ENCODE measurements around the gene RHOBTB3.
A peak's percentile ranks its signal among the peaks of the same experiment; 100 is the strongest.
"Not testable (repeated sequence)": the region's sequence is repeated elsewhere in the genome, so short reads cannot be mapped to it uniquely, and the experiment has no call there.

RHOBTB3 gene

GRCh38 chr5:95822043-95822541 is 91.0 kb downstream of the RHOBTB3 start:
- no peak for DNase-seq

GRCh38 chr5:95822542-95823181 is 91.5 kb downstream of the RHOBTB3 start, which contains the start of gene GLRX:
Gene GLRX (minus strand): TSS chr5:95822726. CDS start chr5:95822662, 64 bp downstream.
- peak; percentile 91 for DNase-seq

- no peak for DNase-seq
These were observed 92.1 kb downstream of the RHOBTB3 start for GRCh38 chr5:95823218-95823737.

- DNase-seq: peak; percentile 86
These were observed 92.8 kb downstream of the RHOBTB3 start for GRCh38 chr5:95823738-95824609.

GRCh38 chr5:95824747-95825146 is 93.6 kb downstream of the RHOBTB3 start:
- no peak for DNase-seq

- DNase-seq: peak; percentile 87
These were observed 94.4 kb downstream of the RHOBTB3 start for GRCh38 chr5:95825495-95825894.

GRCh38 chr5:95826949-95827891 is 96.1 kb downstream of the RHOBTB3 start:
- peak; percentile 95 for DNase-seq

GRCh38 chr5:95827892-95828246 is 96.7 kb downstream of the RHOBTB3 start:
- no peak for DNase-seq

GRCh38 chr5:95830226-95830625 is 99.1 kb downstream of the RHOBTB3 start:
- DNase-seq: peak; percentile 88

- no peak for DNase-seq
These were observed 101.5 kb downstream of the RHOBTB3 start for GRCh38 chr5:95832664-95833063.

- DNase-seq: peak; percentile 29
These were observed 104.7 kb downstream of the RHOBTB3 start for GRCh38 chr5:95835682-95836385.

- DNase-seq: no peak
These were observed 105.4 kb downstream of the RHOBTB3 start for GRCh38 chr5:95836544-95836943.

GRCh38 chr5:95836971-95837370 is 105.8 kb downstream of the RHOBTB3 start:
- not testable (repeated sequence) for DNase-seq

- DNase-seq: no peak
These were observed 106.4 kb downstream of the RHOBTB3 start for GRCh38 chr5:95837492-95837891.

GRCh38 chr5:95838001-95838520 is 106.9 kb downstream of the RHOBTB3 start:
- DNase-seq: no peak

GRCh38 chr5:95838556-95838955 is 107.4 kb downstream of the RHOBTB3 start:
- DNase-seq: no peak

- DNase-seq: no peak
These were observed 108.5 kb downstream of the RHOBTB3 start for GRCh38 chr5:95839658-95840057.

- no peak for DNase-seq
These were observed 110.0 kb downstream of the RHOBTB3 start for GRCh38 chr5:95840956-95841705.

- no peak for DNase-seq
These were observed 111.0 kb downstream of the RHOBTB3 start for GRCh38 chr5:95841914-95842812.
